ENCODE measurements around the gene TNFRSF8.

- TF ChIP-seq ZNF343 (CRISPR knock-in tag; IDR thresholded peaks at IDR 0.05) (no peak), SP1 (IDR thresholded peaks at IDR 0.05) (no peak), SP1 (CRISPR knock-in tag; IDR thresholded peaks at IDR 0.05) (no peak), SKI (IDR thresholded peaks at IDR 0.05; ENCODE audit: partially characterized antibody) (no peak)
Observed at GRCh38 chr1:12106153-12106552, 43.0 kb downstream of the TNFRSF8 start.
